ENCODE results near the gene FAM72A.
"Not testable (repeated sequence)": the region's sequence is repeated elsewhere in the genome, so short reads cannot be mapped to it uniquely, and the experiment has no call there.

The FAM72A gene

DNA sequence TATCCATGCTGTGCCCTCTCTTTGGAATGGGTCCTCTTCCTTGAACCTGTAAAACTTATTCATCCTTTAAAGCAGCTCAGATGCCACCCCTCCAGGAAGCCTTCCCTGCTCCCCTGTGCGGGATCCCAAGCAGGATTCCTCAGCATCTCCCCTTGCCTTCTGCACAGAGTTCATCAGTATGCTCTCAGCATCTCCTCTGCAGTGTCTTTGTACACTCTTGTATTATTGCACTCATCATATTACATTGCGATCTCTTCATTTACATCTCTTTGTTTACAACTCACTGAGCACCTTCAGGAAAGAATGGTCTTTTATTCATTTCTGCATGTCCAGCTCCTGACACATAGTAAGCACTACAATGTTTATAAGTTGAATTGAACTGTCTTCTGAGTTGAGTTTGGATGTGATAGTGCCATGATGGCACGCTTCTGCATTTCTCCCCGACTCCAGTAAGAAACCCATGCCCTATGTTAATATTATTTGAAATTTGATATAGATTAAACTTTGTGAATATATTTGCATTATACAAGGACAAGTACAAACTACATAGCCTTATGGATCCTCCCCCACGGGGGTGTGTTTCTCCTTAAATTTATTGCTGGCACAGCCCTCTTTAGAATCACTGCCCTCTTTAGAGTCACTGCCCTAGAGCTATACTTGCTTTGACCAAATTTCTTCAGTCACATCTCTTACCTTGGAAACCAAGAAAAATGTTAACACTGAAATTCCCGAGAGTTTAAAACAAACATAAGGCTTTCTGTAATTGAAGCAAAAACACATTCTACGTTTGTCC is 13.2 kb upstream of the FAM72A start:
- DNase-seq = not testable (repeated sequence)

DNA sequence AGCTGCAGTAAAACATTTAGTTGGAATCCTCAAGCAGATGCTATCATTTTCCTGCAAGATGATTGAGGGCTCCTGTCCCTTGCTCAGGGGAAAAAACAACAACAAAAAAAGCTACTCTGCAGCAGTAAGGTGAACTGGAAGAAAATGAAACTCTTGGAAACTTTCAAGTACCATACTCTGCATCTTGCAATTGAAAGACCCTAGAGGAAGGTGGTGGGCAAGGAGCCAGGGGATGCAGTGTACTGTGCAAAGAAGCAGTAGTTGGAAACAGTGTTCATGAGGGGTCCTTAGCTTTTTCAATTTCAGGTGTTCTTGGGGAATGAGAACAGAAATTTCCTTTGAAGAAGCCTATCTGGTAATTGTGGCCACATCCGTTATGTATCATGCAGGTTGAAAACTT is 8.2 kb upstream of the FAM72A start:
- DNase-seq = peak in 1 of 56 donors; percentile 2

DNA sequence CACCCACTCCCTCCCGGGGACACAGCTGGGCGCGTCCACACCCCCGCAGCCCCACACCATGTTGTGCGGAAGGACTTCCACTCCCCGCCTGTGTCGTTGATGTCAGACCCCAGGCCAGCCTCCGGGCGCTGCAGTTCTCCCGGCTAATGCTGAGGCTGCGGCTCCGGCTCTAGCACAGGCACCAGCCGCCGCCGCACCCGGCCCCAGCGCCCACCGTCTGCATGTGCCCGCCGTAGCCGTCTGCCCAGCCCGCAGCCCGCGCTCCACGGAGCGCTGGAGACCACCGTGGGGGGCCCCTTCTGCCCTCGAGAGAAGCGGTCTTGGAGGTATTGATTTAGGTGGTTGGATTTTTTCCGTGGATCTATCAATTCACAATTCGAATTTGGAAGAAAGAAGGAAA is 2.9 kb upstream of the FAM72A start:
- DNase-seq = not testable (repeated sequence)

DNA sequence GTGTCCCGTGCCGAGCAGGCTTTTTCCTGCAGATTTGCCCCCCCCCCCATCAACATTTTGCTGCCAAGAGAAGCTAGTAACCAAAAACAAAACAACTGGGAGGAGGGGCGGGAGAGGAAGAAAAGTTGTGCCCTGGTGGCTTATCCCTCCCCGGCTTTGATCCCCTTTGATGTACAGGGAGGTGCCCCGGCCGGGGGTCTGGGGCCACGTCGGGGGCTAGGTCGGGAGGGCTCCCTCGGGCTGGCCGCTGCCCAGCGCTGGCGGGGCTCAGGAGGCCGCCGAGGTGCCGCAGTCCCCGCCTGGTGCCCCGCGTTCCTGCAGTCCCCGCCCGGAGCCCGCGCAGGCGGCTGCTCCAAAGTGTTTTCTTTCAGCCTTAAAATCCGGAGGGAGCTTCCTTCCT is 2.2 kb upstream of the FAM72A start:
- peak in 4 of 56 donors; percentile 1 to 23 (median 7) for DNase-seq

DNA sequence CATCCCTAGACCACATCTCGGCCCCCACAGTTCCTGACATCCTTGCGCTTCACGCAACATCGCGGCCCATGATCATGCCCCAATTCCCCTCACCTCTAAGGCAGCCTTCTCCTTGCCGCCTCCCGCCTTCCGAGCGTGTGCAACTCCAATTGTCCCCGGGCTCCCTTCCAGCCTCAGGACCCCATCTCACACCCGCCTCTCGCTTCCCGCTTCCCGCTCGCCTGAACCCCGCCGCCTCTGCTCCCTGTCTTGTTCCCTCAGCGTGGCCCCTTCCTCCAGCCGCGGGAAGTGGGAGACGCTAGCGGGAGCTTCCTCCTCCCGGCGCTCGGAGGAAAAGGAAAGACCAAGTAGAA is 1.5 kb upstream of the FAM72A start:
- DNase-seq = not testable (repeated sequence)

DNA sequence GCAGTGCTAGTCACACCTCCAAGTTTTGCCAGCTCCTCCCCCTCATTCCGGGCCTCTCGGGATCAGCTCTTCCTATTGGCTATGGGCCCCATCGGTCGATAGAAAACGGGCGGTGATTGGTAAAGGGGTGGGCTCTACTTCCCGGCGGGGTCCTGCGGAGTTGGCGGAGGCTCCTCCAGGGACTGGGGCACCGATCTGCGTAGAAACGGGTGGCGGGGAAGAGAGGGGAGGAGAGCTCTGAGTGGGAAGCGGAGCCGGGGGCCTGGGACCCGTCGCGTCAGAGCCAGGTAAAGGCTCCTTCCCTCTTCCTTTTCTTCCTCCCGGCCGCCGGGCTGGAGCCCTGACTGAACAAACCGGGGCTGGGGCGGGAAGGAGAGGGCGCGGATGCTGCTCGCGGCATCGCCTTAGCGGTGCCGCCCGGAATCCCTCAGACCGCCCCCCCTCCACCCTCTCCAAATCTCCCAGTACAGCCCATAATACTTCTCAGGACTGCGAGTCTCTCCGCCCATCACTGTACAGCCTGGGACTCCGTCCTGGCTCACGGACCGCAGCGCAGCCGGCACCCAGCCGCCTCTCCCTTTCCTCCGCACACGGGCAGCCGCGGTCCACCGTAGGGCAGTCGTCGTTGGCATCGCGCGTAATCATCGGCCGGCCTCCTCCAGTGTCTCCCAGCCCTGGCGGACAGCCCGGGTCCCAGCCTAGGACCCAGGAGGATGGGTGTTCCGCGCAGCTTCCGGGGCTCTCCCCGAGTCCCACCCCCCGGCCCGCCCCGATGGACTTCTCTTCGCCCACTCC is 922 bp upstream of the FAM72A start, which contains the start of gene SRGAP2:
Gene SRGAP2, plus strand, starts transcription at position 178 of the 795 bp plus-strand sequence. CDS start 2,430 bp downstream, outside the sequence.
- DNase-seq = peak in 20 of 56 donors; percentile 8 to 72 (median 41)

DNA sequence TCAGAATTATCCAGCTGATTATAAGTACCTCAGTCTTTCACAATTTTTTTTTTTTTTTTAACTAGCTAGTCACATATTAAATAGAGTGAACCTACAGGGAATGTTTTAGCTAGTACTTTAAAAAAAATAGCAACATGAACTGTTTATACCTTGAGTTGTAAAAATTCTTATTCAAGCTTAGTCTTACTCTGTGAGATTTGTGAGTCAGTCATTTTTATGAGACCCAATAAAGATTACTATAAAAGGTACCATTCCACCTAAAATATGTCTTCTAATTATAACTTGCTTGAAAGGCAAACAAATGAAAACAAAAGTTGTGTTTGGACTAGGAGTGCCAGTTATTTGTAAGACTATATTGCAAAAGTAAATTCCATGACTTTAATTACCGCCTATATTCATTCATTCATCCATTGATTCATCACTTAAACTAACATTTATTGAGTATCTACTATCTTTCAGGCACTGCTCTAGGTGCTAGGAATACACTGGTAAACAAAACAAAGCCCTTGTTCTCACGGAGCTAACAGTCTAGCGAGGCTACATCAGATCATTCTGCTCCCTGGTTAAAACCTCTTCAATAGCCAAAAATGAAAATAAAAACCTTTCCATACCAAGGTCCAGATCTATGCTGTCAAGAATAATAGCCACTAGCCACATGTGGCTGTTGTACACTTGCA is 5.8 kb downstream of the FAM72A start:
- not testable (repeated sequence) for DNase-seq

DNA sequence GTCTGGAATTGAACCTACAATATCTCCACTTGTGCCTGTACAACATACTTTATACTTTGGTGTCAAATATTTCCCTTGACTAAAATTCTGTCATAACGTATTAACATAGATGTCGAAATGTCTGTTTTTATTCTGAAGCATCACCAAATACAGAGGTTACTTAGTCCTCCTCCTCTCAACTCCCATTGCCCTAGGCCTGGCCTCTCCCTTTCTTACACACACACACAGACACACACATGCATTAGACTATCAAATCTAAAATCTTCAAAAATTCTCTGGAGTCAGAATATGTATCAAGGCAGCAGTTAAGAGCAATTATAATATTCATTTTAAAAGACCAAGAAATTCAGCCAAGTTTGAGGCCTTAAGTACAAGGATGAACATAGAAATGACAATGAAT is 7.5 kb downstream of the FAM72A start:
- not testable (repeated sequence) for DNase-seq

DNA sequence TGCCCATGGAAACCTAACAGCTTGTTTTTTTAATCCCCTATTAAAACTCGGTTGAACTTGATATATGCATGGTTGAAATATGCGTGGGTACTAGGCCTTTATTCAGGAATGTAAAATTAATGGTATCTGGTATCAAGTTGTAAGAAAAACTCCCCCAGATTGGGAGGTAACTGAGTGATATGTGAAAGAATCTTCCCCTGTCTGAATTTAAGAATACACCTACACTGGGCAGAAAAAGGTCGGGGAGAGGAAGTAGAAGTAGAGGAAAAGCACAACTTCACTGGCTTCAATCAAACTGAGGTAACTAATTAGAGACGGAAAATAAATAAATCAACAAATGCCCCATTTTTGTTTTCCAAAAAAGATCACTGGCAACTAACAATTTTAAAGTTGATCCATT is 15.8 kb downstream of the FAM72A start:
- DNase-seq = not testable (repeated sequence)

DNA sequence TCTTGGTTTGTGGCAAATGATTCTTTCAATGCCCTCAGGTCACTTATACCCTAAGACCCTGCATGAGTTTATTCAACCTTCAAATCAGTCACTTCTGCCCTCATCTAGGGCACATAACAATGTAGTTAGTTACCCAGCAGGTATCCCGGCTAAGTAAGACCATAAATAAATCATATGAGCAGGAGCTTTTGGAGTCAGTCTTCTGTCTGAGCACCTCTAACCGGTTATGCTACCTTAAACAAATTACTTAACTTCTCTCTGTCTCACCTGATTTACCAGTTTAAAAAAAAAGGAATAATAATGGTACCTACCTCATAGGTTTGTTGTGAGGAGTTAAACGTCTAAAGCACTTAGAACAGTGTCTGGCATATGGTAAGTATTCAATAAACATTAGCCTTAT is 16.9 kb downstream of the FAM72A start:
- DNase-seq = not testable (repeated sequence)

DNA sequence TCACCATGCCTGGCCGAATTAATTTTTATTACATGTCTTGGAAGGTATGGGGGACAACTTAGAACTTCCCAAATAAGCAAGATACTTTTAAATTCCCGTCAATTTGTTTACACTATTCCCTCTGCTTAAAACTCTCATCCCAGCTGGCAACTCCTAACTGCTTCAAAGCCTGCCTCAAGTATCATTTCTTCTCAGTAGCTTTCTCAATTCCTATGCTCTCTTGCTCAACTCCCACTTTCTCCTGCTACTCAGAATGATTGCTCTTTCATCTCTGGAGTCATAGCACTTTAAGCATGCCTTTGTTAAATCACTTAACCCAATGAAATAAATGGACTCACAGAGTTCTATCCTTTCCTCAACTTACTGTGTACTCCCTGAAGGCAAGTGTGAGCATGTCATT is 18.9 kb downstream of the FAM72A start:
- DNase-seq = not testable (repeated sequence)

DNA sequence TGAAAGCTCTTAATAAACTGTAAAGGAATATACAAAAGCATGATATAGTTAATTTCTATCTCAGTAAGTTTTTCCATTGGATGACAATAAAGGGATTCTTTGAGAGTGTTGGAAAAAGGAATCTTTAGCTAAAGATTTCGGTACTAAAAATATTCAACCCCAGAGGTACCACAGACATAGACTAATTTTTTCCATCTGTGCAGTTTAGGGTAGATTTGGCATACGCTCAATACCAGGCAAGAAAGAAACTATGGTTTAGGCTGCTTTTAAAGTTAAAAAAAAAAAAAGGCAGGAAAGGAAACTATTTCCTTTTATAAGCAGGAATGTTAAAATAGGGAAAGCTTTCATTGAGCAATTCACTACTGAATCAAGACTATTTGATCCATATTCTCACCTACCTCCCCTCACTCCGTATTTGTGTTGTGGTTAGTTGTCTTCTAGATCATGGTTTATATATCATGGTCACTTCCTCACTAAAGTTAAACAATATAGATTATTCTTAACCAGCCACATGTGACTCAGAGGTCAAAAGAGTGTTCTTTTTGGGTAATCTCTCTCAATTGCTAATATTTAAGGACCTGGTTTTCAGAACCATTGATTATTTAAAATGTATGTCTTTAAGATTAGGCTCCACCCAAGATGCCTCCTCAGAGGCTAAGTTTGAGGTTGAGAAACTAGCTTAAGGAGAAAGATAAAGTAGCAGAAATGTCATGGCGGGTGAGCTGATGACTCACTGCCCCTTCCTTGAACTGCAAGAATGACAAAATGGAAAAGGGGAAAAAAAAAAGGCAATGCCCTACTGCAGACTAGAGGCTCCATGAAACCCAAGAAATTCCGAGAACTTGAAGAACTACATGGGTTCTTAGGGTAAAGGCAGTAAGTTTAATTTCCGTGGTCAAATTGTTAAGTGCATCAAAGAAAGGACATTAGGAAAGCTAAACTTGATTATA is 20.0 kb downstream of the FAM72A start:
- not testable (repeated sequence) for DNase-seq

DNA sequence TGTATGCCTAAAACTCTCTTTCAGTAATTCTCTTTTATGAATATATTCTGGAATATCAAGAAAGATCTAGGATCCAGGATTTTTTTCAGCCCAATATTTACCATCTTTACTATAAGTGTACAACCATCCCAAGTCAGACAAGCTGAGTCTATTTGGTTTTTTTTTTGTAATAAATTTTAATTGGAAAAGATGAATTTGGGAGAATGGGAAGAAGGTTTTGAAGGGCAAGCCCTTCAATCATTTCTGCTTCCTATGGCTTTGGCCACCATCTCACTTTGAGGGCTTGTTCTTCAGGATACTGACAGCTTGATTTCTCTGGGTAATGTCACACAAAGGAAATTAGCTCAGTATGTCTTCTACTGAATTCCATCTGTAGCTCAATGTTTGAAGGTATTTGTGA is 23.0 kb downstream of the FAM72A start:
- not testable (repeated sequence) for DNase-seq

DNA sequence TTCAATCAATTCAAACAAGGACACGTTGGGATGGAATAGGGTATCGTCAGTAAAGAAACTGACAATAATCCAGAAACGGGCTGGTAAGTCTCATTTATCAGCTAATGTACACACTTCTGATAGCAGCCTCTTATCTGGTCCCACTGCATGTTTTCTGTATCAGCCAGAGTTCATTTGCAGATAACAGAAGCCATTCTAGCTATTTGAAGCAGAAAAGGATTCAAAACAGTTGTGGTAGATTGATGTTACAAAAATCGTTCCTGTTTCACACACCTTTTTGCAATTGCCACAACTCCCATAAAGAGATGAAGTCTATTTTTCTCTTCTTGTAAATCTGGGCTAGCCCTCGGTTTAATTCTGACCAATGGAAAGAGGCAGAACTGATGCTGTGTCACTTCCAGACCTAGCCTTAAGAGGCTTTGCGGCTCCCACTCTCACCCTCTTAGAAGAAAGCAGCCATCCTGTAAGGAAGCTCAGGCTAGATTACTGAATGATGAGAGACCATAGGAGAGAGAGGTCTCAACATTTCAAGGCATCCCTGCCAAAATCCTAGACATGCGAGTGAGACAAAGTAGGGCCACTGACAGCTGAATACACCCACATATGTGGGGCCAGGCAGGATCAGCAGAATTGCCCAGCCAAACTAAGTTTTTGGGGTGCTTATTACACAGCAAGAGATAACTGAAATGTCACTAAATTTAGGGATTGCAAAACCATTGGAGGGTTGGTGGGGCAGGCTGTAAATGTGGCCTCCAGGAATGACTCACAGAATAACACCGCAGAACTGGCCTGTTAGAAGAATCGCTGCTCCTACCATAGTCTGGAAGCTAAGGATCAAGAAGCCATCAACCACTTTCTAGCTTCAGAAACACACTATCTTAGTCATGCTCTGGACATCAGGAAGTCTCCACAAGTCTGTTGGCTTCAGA is 24.3 kb downstream of the FAM72A start:
- DNase-seq = not testable (repeated sequence)

DNA sequence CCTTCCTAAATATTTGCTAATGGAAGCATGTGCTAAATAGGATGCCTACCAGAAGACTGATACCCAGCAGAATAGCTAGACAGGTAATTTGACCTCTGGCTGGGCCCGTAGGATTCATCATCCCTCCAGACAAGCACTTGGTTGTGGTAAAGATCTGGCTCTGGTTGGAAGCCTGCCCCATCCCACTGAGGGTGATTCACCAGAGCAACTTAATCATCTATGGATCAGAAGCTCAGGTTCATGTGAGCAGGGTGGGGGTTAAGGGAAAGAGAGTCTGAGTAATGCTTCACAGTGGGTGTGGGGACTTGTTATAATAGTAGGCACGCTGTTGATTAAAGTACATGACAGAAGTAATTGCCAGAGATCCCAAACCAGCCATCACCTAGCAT is 26.5 kb downstream of the FAM72A start:
- DNase-seq = not testable (repeated sequence)

DNA sequence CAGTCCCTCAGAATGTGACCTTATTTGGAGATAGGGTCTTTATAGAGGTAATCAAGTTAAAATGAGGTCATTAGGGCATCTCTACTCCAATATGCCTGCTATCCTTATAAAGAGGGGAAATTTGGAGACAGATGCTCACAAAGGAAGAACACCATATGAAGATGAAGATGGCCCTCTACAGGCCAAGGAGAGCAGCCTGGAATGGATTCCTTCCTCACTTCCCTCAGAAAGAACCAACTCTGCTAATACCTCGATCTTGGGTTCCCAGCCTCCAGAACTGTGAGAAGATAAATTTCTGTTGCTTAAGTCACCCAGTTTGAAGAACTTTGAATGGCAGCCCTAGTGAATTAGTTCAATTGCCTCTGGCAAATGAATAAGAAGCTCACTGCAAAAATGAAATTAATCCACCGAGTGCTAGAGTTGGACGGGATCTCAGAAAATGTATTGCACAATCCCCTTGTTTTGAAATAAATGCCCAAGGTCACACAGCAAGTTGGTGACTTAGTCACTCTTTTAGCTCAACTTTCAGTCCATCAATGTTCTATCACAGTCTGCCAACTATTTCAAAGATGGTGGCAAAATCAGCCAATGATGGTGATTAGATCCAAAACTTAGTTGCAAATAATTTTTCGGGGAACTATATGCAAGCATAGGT is 27.1 kb downstream of the FAM72A start:
- not testable (repeated sequence) for DNase-seq

DNA sequence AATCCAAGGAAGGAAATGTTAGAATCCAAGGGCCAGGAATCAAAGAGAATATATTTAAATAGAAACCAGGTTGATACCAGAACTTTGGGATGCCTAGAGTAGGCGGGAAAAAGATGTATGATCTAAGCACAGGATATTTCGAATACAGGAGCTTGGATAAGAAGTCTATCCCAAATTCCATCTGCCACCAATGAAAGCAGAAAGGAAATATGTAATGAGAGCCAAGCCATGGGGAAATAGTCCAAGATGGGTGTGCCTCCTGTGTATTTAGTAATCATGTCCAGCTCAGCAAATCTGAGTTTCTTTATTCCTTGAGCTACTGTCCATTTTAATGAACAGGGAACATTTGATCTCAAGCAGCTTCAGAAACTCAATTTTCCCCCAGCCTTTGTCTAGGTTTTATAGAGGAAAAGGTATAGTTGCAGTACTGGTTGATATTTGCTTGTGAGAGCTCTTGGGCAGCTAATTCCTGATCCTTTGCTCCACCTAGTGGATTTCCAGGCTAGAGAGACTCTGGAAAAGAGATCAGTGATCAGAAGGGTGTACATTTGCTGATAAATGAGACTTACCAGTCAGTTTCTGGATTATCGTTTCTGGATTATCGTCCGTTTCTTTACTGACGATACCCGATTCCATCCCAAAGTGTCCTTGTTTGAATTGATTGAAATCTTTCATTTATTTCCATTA is 28.3 kb downstream of the FAM72A start:
- DNase-seq = peak in 2 of 56 donors; percentile 9 to 30

DNA sequence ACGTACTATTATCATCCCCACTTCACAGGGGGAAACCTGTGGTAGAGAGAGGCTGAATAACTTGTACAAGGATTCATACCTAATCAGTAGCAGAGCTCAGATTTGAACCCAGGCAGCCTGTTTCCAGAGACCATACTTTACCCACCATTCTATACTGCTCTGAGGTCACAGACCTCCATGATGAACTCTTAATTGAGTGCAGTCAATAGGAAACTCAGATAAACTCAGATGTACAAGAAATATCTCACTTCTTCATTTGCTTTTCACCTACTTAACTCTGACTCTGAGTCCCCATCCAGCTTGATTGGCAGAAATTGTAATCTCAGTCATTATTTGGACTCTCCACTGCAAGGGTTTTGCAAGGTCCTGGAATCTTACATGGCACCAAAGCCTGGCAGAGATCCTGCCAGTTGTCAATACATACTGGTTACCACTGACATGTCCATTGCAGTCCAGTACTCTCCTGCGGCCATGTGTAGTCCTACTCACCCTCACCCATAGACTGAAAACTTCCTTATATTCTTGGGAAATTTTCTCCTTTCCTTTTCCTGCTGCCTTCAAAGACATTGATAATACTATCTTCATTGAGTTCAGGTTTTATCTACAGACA is 29.4 kb downstream of the FAM72A start:
- not testable (repeated sequence) for DNase-seq
